Sigmoid colon (tissue), 7 donors: ENCODE results near the gene CTBS. TPM values are rescaled to one million over a fixed set of nuclear protein-coding genes. Genes with fewer than 3 reads are reported as not detected.

Experiments used
- DNase-seq: peaks from one replicate; pipeline ENCODE4 v3.0.0-alpha.2; 2019
- H3K27ac ChIP-seq, 4 donors: fragments of 200-600 bp; sonication (generic); one replicate each; pipeline ENCODE4 v1.5.1; 2016 to 2019; ENCODE audit warnings: mild to moderate bottlenecking in 1 of 4
- H3K27me3 ChIP-seq, 3 donors: fragments of 200-600 bp; sonication (generic); one replicate each; pipeline ENCODE4 v1.5.1; 2019; ENCODE audit warnings: mild to moderate bottlenecking in 1 of 3
- H3K36me3 ChIP-seq, 4 donors: fragments of 200-600 bp; sonication (generic); one replicate each; pipeline ENCODE4 v1.5.1; 2016 to 2019
- H3K4me1 ChIP-seq, 4 donors: fragments of 200-600 bp; sonication (generic); one replicate each; pipeline ENCODE4 v1.5.1; 2017 to 2019
- H3K4me3 ChIP-seq, 4 donors: fragments of 200-600 bp; sonication (generic); one replicate each; pipeline ENCODE4 v1.5.1; 2017 to 2019; ENCODE audit warnings: mild to moderate bottlenecking in 2 of 4, moderate library complexity in 1 of 4
- H3K9me3 ChIP-seq, 4 donors: fragments of 200-600 bp in 3 of 4; sonication (generic) in 3 of 4; one replicate each; pipeline versions ENCODE4 v1.5.1 to v1.6.1; 2013 to 2019
- CTCF ChIP-seq, 4 experiments: fragments of 450-650 bp in 3 of 4; fragments of 200-600 bp in 1 of 4; IDR thresholded peaks; one replicate each; pipeline ENCODE4 v1.5.1; 2016 to 2019; ENCODE audit warnings: antibody characterized with exemption in 4 of 4, mild to moderate bottlenecking in 3 of 4, moderate library complexity in 2 of 4
- EP300 ChIP-seq, 4 donors: sonication (generic); formaldehyde crosslinking; IDR thresholded peaks; one replicate each; pipeline ENCODE4 v1.6.1; 2017; ENCODE audit warnings: antibody characterized with exemption in 4 of 4
- POLR2A ChIP-seq, 2 donors: fragments of 450-650 bp; IDR thresholded peaks; one replicate each; pipeline ENCODE4 v1.6.1; 2016; ENCODE audit warnings: antibody characterized with exemption in 2 of 2, mild to moderate bottlenecking in 2 of 2, moderate library complexity in 2 of 2
- POLR2AphosphoS5 ChIP-seq, 4 donors: sonication (generic); formaldehyde crosslinking; IDR thresholded peaks; one replicate each; pipeline ENCODE4 v1.6.1; 2017; ENCODE audit warnings: antibody characterized with exemption in 4 of 4
- WGBS, 2 donors: extraction: QIAGEN DNeasy Blood & Tissue Kit; methylation state at CpG; one replicate each; pipeline ENCODE4 v1.1.7; 2013; 5-methylcytosine and 5-hydroxymethylcytosine counted together
- intact Hi-C: fragments of 100-400 bp; cut with DNase I; formaldehyde crosslinking; loops from one replicate; pipeline ENCODE4 v1.15.1; 2023
- polyA plus RNA-seq, 3 donors: library from polyadenylated mRNA; stranded (reverse); fragments of 200-250 nt; gene quantifications; one replicate each; pipeline ENCODE4 v1.2.3, GENCODE V29; 2013
- total RNA-seq, 4 donors: library from RNA; depleted of rRNA; stranded (reverse); fragments of >200 nt; gene quantifications; one replicate each; pipeline ENCODE4 v1.1.0, GENCODE V29; 2016
- donor health status: healthy with polysubstance abuse.
- donor health status: Bipolar disorder and iron deficiency.
- donor health status: healthy.

The CTBS gene
- total and polyA plus RNA-seq, 7 donors = 8.3 to 20.1 (median 12.6) TPM

GRCh38 chr1:84617349-84617748, 43.1 kb upstream of the CTBS start:
- peak overlapping the region; percentile 7 to 80 (median 64) for H3K27ac ChIP-seq
- intact Hi-C loops = no loop called here

GRCh38 chr1:84615790-84616189, 41.5 kb upstream of the CTBS start:
- WGBS, 2 donors = 76 to 86% methylated on average over 1 of the region's 1 CpG
- TF ChIP-seq POLR2A (IDR thresholded peaks at IDR 0.05) (no peak), CTCF (IDR thresholded peaks at IDR 0.05) (no peak), EP300 (IDR thresholded peaks at IDR 0.05) (no peak), POLR2AphosphoS5 (IDR thresholded peaks at IDR 0.05) (no peak)
- DNase-seq = no peak
- no peak overlapping the region for H3K4me3 ChIP-seq
- H3K9me3 ChIP-seq = peaks cover 0 to 9% (median 0%) of the 10 kb centered on the region in 4 donors
- intact Hi-C loops = no loop called here
- peak overlapping the region in 1 of 4 donors; percentile 76 for H3K27ac ChIP-seq
- H3K4me1 ChIP-seq = peaks cover 0 to 59% (median 21%) of the 10 kb centered on the region in 4 donors
- H3K36me3 ChIP-seq = no peaks in the 10 kb centered on the region
- H3K27me3 ChIP-seq = no peaks in the 10 kb centered on the region

More at GRCh38 chr1:84617349-84617748, 43.1 kb upstream of the CTBS start:
- Histone ChIP-seq H3K27me3 (no peaks in the 10 kb centered on the region), H3K9me3 (peaks cover 0 to 9% (median 0%) of the 10 kb centered on the region in 4 donors), H3K4me1 (peaks cover 0 to 49% (median 22%) of the 10 kb centered on the region in 4 donors), H3K36me3 (no peaks in the 10 kb centered on the region), H3K4me3 (no peak overlapping the region)
- 72 to 76% methylated on average over 2 of the region's 2 CpGs for WGBS, 2 donors
- TF ChIP-seq EP300 (IDR thresholded peaks at IDR 0.05) (no peak), POLR2AphosphoS5 (IDR thresholded peaks at IDR 0.05) (peak in 1 of 4 donors; percentile 38)
- no peak for DNase-seq

GRCh38 chr1:84613887-84614286, 39.6 kb upstream of the CTBS start:
- Histone ChIP-seq H3K4me1 (peaks cover 0 to 42% (median 7%) of the 10 kb centered on the region in 4 donors), H3K27ac (no peak overlapping the region), H3K36me3 (no peaks in the 10 kb centered on the region), H3K9me3 (peaks cover 0 to 9% (median 0%) of the 10 kb centered on the region in 4 donors), H3K4me3 (no peak overlapping the region), H3K27me3 (no peaks in the 10 kb centered on the region)
- no peak for DNase-seq
- TF ChIP-seq POLR2AphosphoS5 (IDR thresholded peaks at IDR 0.05) (no peak), POLR2A (IDR thresholded peaks at IDR 0.05) (no peak), CTCF (IDR thresholded peaks at IDR 0.05) (no peak), EP300 (IDR thresholded peaks at IDR 0.05) (no peak)
- intact Hi-C loops = no loop called here
- 93 to 96% methylated on average over 2 of the region's 2 CpGs for WGBS, 2 donors

- no peaks in the 10 kb centered on the region for H3K27me3 ChIP-seq
- intact Hi-C loops = no loop called here
- no peak overlapping the region for H3K4me3 ChIP-seq
- H3K27ac ChIP-seq = no peak overlapping the region
- WGBS, 2 donors = 81 to 84% methylated on average over 2 of the region's 2 CpGs
- TF ChIP-seq EP300 (IDR thresholded peaks at IDR 0.05) (no peak), CTCF (IDR thresholded peaks at IDR 0.05) (no peak), POLR2AphosphoS5 (IDR thresholded peaks at IDR 0.05) (no peak), POLR2A (IDR thresholded peaks at IDR 0.05) (no peak)
- DNase-seq = no peak
- H3K36me3 ChIP-seq = no peaks in the 10 kb centered on the region
- peaks cover 0 to 33% (median 5%) of the 10 kb centered on the region in 4 donors for H3K4me1 ChIP-seq
- H3K9me3 ChIP-seq = peaks cover 0 to 9% (median 0%) of the 10 kb centered on the region in 4 donors
These were observed 38.8 kb upstream of the CTBS start for GRCh38 chr1:84613026-84613425.

GRCh38 chr1:84611796-84612195, 37.6 kb upstream of the CTBS start:
- intact Hi-C loops = no loop called here
- WGBS, 2 donors = 35 to 47% methylated on average over 3 of the region's 3 CpGs
- H3K4me3 ChIP-seq = no peak overlapping the region
- no peak for DNase-seq
- no peaks in the 10 kb centered on the region for H3K36me3 ChIP-seq
- H3K4me1 ChIP-seq = peaks cover 0 to 21% (median 1%) of the 10 kb centered on the region in 4 donors
- peaks cover 0 to 9% (median 0%) of the 10 kb centered on the region in 4 donors for H3K9me3 ChIP-seq
- TF ChIP-seq CTCF (IDR thresholded peaks at IDR 0.05) (no peak), POLR2A (IDR thresholded peaks at IDR 0.05) (no peak), POLR2AphosphoS5 (IDR thresholded peaks at IDR 0.05) (no peak), EP300 (IDR thresholded peaks at IDR 0.05) (no peak)
- peak overlapping the region in 3 of 4 donors; percentile 7 to 42 (median 10) for H3K27ac ChIP-seq
- H3K27me3 ChIP-seq = no peaks in the 10 kb centered on the region
